A549 treated with DMSO at 1 μM for 4 hours (cell line): Measurements from ENCODE around the gene ZNF318. TPM values are rescaled to one million over a fixed set of nuclear protein-coding genes. Genes with fewer than 3 reads are reported as not detected.

Experiments used
- total RNA-seq: library from RNA; stranded (reverse); fragments of 200-300 nt; extraction: Qiagen RNA extraction; gene quantifications from 5 replicates; pipeline ENCODE4 v1.2.3, GENCODE V29; 2022; ENCODE audit warnings: low read depth

Gene ZNF318, protein sequence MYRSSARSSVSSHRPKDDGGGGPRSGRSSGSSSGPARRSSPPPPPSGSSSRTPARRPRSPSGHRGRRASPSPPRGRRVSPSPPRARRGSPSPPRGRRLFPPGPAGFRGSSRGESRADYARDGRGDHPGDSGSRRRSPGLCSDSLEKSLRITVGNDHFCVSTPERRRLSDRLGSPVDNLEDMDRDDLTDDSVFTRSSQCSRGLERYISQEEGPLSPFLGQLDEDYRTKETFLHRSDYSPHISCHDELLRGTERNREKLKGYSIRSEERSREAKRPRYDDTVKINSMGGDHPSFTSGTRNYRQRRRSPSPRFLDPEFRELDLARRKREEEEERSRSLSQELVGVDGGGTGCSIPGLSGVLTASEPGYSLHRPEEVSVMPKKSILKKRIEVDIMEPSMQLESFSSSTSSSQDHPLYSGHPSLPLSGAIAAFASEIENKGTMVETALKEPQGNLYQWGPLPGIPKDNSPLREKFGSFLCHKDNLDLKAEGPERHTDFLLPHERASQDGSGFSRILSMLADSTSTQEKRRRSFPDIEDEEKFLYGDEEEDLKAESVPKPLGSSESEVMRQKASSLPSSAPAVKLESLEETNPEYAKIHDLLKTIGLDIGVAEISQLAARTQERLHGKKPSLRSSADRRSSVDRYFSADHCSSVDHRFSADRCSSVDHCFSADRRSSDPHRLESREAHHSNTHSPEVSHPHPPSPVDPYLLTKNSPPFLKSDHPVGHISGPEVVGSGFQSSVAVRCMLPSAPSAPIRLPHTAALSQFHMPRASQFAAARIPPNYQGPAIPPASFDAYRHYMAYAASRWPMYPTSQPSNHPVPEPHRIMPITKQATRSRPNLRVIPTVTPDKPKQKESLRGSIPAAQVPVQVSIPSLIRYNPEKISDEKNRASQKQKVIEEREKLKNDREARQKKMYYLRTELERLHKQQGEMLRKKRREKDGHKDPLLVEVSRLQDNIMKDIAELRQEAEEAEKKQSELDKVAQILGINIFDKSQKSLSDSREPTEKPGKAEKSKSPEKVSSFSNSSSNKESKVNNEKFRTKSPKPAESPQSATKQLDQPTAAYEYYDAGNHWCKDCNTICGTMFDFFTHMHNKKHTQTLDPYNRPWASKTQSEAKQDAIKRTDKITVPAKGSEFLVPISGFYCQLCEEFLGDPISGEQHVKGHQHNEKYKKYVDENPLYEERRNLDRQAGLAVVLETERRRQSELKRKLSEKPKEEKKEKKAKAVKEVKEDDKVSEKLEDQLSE (N-terminal part only)
- 4.7 to 6.5 TPM (median 5.6 TPM) in 5 replicates for total RNA-seq

DNA sequence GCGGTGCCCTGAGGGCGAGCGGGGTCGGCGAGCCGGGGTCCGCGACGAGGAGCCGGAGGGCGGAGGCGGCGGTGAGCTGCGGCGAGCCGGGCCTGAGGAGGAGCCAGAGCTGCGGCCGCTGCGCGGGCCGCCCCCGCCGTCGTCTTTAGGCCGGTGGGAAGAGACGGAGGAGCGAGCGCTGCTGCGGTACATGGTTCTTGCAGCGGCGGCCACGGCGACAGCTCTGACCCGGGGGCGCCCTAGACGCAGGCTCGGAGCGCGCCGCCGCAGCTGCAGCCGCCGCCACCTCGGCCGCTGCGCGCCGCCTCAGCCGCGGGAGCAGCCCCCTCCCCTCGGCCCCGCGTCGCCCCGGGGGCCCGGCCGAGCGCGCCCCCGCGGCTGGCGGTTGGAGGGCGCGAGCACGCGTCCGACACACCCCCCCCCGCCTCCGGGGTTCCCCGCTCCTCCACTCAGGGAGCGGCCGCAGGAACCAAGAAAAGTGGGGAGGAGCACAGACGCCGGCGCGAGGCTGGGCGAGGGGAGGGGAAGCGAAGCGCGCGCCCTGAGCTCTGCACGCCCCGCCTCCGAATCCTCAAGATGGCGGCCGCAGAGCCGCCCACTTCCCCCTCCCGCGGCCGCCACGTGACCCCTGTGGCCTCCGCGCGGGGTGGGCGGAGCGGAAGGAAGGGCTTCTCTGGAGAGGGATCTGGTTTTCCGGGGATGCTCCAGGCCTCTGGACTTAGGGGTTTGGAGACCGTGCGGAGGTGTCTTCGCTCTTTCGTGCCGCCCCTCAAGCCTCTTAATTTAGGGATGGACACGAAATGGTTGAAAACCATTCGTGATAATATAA lies at the start of gene ZNF318:
Gene ZNF318, minus strand, starts transcription at position 474 of the 829 bp plus-strand sequence. Its CDS starts 282 bp downstream, at position 192.

DNA sequence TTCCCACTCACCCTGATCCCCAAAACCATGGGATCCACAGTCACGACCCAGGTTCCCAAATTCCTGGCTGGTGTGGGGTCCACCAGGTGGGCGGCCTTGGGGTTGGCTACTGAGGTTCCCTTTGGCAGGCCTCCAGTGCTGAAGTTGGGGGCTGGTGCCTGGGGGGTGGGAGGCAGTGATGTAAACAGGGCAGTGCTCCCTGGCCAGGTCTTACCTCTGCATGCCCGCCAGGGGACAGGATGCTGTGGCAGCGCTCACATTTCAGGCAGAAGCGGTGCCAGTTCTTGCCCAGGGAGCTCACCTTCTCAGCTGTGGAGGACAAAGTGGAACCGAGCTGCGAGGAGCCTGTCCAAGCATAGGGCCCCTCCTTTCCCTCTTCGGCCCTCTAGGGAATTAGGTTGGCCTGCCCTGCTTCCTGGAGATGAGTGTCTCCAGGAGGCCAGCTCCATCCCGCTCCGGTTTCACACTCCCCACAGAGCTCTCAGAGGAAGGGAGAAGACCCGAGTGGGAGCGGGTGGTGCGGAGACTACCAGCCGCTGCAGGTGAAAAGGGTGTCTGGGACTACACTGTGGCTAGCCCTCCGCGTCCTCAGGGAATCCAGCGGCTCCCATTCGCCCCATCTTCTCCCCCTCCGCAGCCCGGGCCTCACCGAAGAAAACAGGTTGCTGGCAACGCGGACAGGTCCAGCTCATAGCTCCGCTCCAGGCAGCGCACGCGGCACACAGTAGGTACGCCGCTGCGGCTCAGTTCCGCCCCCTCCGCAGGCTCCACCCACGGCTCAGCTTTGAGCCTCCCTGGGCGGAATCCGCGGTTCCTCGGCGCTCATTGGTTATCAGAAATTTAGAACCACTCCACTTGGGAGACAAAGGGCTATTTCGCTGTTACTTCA lies 61.1 kb downstream of the ZNF318 start, which contains the start of gene CRIP3:
Gene CRIP3, minus strand, starts transcription at position 726 of the 889 bp plus-strand sequence. Its CDS starts 34 bp downstream, at position 692.

GRCh38 chr6:43297644-43298564 lies 71.5 kb downstream of the ZNF318 start, which contains the start of gene SLC22A7:
Gene SLC22A7 (plus strand): TSS chr6:43298260. CDS start chr6:43298359, 99 bp downstream.

Other genes with a start within 250 kb of the ZNF318 start
- gene SRF, start 198.4 kb downstream of the ZNF318 start, total RNA-seq: 15.0 to 18.1 TPM (median 17.4 TPM) in 5 replicates
- gene CUL9, start 187.5 kb downstream of the ZNF318 start, total RNA-seq: 5.4 to 10.4 TPM (median 9.7 TPM) in 5 replicates
- gene DNPH1, start 140.2 kb downstream of the ZNF318 start, total RNA-seq: 74.5 to 96.8 TPM (median 85.9 TPM) in 5 replicates
- gene TTBK1, start 126.2 kb downstream of the ZNF318 start, total RNA-seq: 0.03 to 0.09 TPM (median 0.06 TPM) in 4 of 5 replicates, not detected in the other
- gene SLC22A7, start 71.4 kb downstream of the ZNF318 start, total RNA-seq: not detected in 5 replicates
- 0.45 to 0.83 TPM (median 0.58 TPM) in 5 replicates for gene CRIP3, start 60.8 kb downstream of the ZNF318 start, total RNA-seq
- gene ABCC10, start 57.9 kb upstream of the ZNF318 start, total RNA-seq: 8.5 to 10.4 TPM (median 9.6 TPM) in 5 replicates
- 3.5 to 6.8 TPM (median 6.4 TPM) in 5 replicates for gene DLK2, start 85.9 kb upstream of the ZNF318 start, total RNA-seq
- gene TJAP1, start 107.9 kb upstream of the ZNF318 start, total RNA-seq: 18.6 to 21.0 TPM (median 20.1 TPM) in 5 replicates
- 0.74 to 1.3 TPM (median 1.1 TPM) in 5 replicates for gene LRRC73, start 140.7 kb upstream of the ZNF318 start, total RNA-seq
- 60.8 to 71.1 TPM (median 68.3 TPM) in 5 replicates for gene YIPF3, start 147.3 kb upstream of the ZNF318 start, total RNA-seq
- gene POLR1C, start 147.4 kb upstream of the ZNF318 start, total RNA-seq: 47.0 to 60.7 TPM (median 53.9 TPM) in 5 replicates
- 29.2 to 33.9 TPM (median 31.6 TPM) in 5 replicates for gene XPO5, start 206.4 kb upstream of the ZNF318 start, total RNA-seq
- gene POLH, start 206.5 kb upstream of the ZNF318 start, total RNA-seq: 8.3 to 10.5 TPM (median 9.3 TPM) in 5 replicates